Mesendoderm (in vitro differentiated cells): ENCODE data around the gene EPM2A.

ENCODE experiments used
- DNase-seq: peaks from one replicate; pipeline ENCODE4 v3.0.0; 2013
- H2AK5ac ChIP-seq: 2 replicates; pipeline ENCODE4 v1.6.1; 2013; ENCODE audit warnings: low read length, inconsistent platforms
- H2BK120ac ChIP-seq: 2 replicates; pipeline ENCODE4 v1.6.1; 2013; ENCODE audit warnings: low read depth, mild to moderate bottlenecking, low read length, moderate library complexity, mixed read lengths
- H2BK15ac ChIP-seq: replicated peaks from 2 replicates; pipeline ENCODE4 v1.6.1; 2013; ENCODE audit warnings: low read depth, mild to moderate bottlenecking, moderate library complexity
- H2BK5ac ChIP-seq: 2 replicates; pipeline ENCODE4 v1.6.1; 2013; ENCODE audit warnings: low read length, inconsistent platforms
- H3K18ac ChIP-seq: 2 replicates; pipeline ENCODE4 v1.6.1; 2013; ENCODE audit warnings: mild to moderate bottlenecking, low read length, mixed read lengths
- H3K23ac ChIP-seq: one replicate; pipeline ENCODE4 v1.6.1; 2013; ENCODE audit warnings: low read length
- H3K27ac ChIP-seq: 2 replicates; pipeline ENCODE4 v1.5.1; 2013; ENCODE audit warnings: low read depth, mild to moderate bottlenecking, inconsistent platforms, low read length, moderate library complexity
- H3K27me3 ChIP-seq: 2 replicates; pipeline ENCODE4 v1.6.1; 2013; ENCODE audit warnings: low read length, control low read depth, mild to moderate bottlenecking, inconsistent platforms; ENCODE audit not compliant: insufficient read depth, poor library complexity
- H3K36me3 ChIP-seq: 2 replicates; pipeline ENCODE4 v1.6.1; 2013; ENCODE audit warnings: low read length, inconsistent platforms; ENCODE audit not compliant: control insufficient read depth, insufficient read depth
- H3K4ac ChIP-seq: one replicate; pipeline ENCODE4 v1.6.1; 2013; ENCODE audit warnings: low read depth, mild to moderate bottlenecking, low read length, moderate library complexity
- H3K4me1 ChIP-seq: 2 replicates; pipeline ENCODE4 v1.6.1; 2013; ENCODE audit warnings: low read depth, low read length, inconsistent platforms; ENCODE audit not compliant: control insufficient read depth
- H3K4me2 ChIP-seq: 2 replicates; pipeline ENCODE4 v1.6.1; 2013; ENCODE audit warnings: low read length
- H3K4me3 ChIP-seq: 2 replicates; pipeline ENCODE4 v1.5.1; 2013; ENCODE audit warnings: mild to moderate bottlenecking, low read length
- H3K56ac ChIP-seq: one replicate; pipeline ENCODE4 v1.6.1; 2013; ENCODE audit warnings: low read length
- H3K79me1 ChIP-seq: 2 replicates; pipeline ENCODE4 v1.6.1; 2013; ENCODE audit warnings: low read length, inconsistent platforms
- H3K79me2 ChIP-seq: 2 replicates; pipeline ENCODE4 v1.6.1; 2013; ENCODE audit warnings: mild to moderate bottlenecking, low read length; ENCODE audit not compliant: control insufficient read depth, insufficient read depth
- H3K9ac ChIP-seq: 2 replicates; pipeline ENCODE4 v1.6.1; 2013; ENCODE audit warnings: low read length, inconsistent platforms
- H4K5ac ChIP-seq: one replicate; pipeline ENCODE4 v1.6.1; 2013; ENCODE audit warnings: low read length
- H4K8ac ChIP-seq: one replicate; pipeline ENCODE4 v1.6.1; 2013; ENCODE audit warnings: low read depth, mild to moderate bottlenecking, control low read depth, low read length, moderate library complexity
- WGBS: extraction: QIAGEN DNeasy Blood & Tissue Kit; methylation state at CpG from one replicate; pipeline ENCODE4 v1.1.7; 2013; ENCODE audit warnings: low lambda C conversion rate, missing lambda C conversion rate; ENCODE audit not compliant: insufficient coverage; ENCODE audit errors: extremely low coverage; 5-methylcytosine and 5-hydroxymethylcytosine counted together

EPM2A gene

DNA sequence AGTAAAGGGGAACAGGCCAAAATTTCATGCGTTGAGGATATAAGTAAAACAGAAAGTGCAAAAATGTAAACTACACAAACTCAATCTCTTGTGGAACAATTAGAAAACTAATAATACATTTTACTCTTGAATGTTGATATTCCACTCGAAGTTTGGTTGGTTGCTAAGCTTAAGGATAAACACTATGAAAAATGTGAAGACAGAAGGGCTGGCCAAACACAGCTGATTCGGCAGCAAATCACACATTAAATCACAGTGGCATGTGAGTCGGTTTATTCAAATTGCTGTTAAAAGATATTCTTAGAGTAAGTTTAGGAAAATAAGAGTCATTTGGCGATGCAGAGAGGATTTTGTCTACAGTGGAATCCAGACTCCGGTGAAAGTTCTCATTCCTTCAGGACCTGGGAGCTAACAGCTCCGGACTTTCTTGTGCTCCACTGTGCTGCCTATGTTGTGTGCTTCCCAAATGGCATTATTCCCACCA is 1.4 kb upstream of the EPM2A start:
- Histone ChIP-seq H3K27me3 (no peaks in the 10 kb centered on the region), H4K8ac (no peak overlapping the region), H3K23ac (no peak overlapping the region), H3K4ac (no peak overlapping the region), H3K36me3 (no peaks in the 10 kb centered on the region), H3K79me1 (no peaks in the 10 kb centered on the region), H3K27ac (no peak overlapping the region), H2BK15ac (no peak overlapping the region), H3K4me1 (no peaks in the 10 kb centered on the region), H3K18ac (no peak overlapping the region), H4K5ac (no peak overlapping the region), H2BK120ac (no peak overlapping the region), H2AK5ac (no peak overlapping the region), H3K4me3 (no peak overlapping the region), H3K79me2 (no peaks in the 10 kb centered on the region), H3K4me2 (no peak overlapping the region), H3K56ac (no peak overlapping the region), H3K9ac (no peak overlapping the region), H2BK5ac (no peak overlapping the region)
- DNase-seq: no peak
- no CpG with 5 or more reads among the region's 7 CpGs for WGBS

DNA sequence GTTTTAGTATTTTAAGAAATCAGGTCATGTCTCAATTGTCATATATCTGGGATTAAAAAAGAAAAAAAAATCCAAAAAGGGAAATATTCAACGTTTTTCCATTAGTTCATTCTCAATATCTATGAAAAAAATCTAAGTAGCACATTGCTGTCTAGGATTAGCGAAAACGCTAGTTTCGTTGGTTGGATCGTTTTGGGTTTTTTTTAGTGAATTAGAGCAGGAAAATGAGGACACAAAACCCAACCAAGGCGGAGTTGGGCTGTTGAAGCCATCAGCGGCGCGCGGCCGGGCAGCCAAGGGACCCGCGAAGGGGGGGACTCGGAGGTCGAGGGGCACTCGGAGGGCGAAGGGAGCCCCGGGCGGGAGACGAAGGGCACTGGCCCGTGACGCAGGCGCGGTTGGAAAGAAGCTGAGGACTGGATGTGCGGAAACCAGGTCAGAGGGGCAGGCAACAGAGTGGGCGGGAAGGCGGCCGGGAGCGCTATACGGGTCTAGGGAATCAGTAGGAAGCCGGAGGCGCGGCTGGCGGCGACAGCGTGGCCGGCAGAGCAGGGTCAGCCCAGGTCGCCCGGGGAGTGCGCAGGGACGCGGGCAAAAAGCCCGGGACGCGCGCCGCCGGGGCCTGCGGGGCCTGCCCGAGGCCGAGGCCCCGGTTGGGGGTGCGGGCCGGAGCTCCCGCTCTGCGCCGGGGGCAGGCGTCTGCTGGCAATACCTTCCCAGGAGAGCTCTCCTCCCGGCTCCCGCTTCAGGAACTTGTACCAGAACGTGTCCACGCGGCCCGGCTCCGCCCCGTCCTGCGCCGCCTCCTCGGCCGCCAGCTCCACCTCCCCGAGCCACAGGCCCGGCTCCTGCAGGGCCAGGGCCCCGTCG is 599 bp downstream of the EPM2A start:
- Histone ChIP-seq H3K4me3 (peak overlapping the region; percentile 50), H3K79me1 (no peaks in the 10 kb centered on the region), H3K23ac (no peak overlapping the region), H2BK15ac (no peak overlapping the region), H3K36me3 (no peaks in the 10 kb centered on the region), H2BK5ac (no peak overlapping the region), H3K4ac (peak overlapping the region; percentile 77), H3K79me2 (no peaks in the 10 kb centered on the region), H3K4me2 (peak overlapping the region; percentile 37), H3K9ac (peak overlapping the region; percentile 87), H3K18ac (peak overlapping the region; percentile 98), H3K27ac (peak overlapping the region; percentile 99), H3K56ac (peak overlapping the region; percentile 89), H4K8ac (no peak overlapping the region), H2BK120ac (no peak overlapping the region), H4K5ac (no peak overlapping the region), H3K4me1 (no peaks in the 10 kb centered on the region), H3K27me3 (no peaks in the 10 kb centered on the region), H2AK5ac (no peak overlapping the region)
- no CpG with 5 or more reads among the region's 74 CpGs for WGBS
- peak; percentile 96 for DNase-seq

DNA sequence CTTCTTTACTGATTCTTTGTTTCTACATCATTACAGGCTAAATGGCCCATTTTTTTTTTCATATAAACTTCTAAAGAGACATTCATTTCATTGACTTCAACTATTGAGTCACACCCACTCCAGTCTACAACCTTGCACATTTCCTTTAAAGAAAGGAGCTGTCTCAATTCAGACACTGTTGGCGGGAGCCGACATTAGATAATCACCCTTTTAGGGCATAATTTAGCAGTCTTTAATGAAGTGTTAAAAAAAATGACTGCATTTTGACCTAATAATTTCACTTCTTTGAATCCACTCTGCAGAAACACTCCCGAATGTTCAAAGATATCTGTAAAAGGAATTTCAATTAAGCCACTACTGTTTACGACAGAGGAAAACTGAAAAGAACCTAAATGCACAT is 1.5 kb downstream of the EPM2A start:
- Histone ChIP-seq H4K8ac (no peak overlapping the region), H2BK5ac (no peak overlapping the region), H3K79me2 (no peaks in the 10 kb centered on the region), H3K79me1 (no peaks in the 10 kb centered on the region), H4K5ac (no peak overlapping the region), H3K27me3 (no peaks in the 10 kb centered on the region), H3K9ac (no peak overlapping the region), H3K4me1 (no peaks in the 10 kb centered on the region), H2BK15ac (no peak overlapping the region), H3K36me3 (no peaks in the 10 kb centered on the region), H3K27ac (no peak overlapping the region), H3K4me2 (no peak overlapping the region), H3K23ac (no peak overlapping the region), H2BK120ac (no peak overlapping the region), H3K4me3 (no peak overlapping the region), H3K56ac (no peak overlapping the region), H3K18ac (no peak overlapping the region), H3K4ac (no peak overlapping the region), H2AK5ac (no peak overlapping the region)
- no peak for DNase-seq
- no CpG with 5 or more reads among the region's 4 CpGs for WGBS

DNA sequence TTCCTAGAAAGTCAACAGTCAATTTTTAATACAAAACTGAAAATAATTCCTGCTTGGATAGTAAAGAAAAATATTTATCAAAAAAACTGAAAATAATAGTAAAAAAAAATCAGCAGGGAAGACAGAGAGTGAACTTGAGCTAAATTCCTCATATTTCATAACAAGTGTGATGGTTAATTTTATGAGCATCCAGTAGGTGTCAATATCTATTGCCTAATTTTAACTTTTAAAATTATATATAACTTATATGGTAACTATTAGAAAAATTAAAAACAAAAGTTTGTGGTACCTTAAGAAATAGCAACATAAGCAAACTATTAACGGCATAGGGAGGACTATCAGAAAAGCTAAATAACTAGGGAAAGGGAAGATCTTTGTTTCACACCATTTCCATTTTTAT is 2.1 kb downstream of the EPM2A start:
- Histone ChIP-seq H3K79me1 (no peaks in the 10 kb centered on the region), H3K36me3 (no peaks in the 10 kb centered on the region), H3K79me2 (no peaks in the 10 kb centered on the region), H3K4me2 (no peak overlapping the region), H3K4ac (no peak overlapping the region), H3K27me3 (no peaks in the 10 kb centered on the region), H2BK120ac (no peak overlapping the region), H3K9ac (no peak overlapping the region), H3K4me1 (no peaks in the 10 kb centered on the region), H4K8ac (no peak overlapping the region), H3K18ac (no peak overlapping the region), H2BK5ac (no peak overlapping the region), H3K56ac (no peak overlapping the region), H2BK15ac (no peak overlapping the region), H4K5ac (no peak overlapping the region), H3K4me3 (no peak overlapping the region), H3K23ac (no peak overlapping the region), H3K27ac (no peak overlapping the region), H2AK5ac (no peak overlapping the region)
- DNase-seq: no peak
- whole genome bisulfite sequencing: no CpG with 5 or more reads among the region's 1 CpG

DNA sequence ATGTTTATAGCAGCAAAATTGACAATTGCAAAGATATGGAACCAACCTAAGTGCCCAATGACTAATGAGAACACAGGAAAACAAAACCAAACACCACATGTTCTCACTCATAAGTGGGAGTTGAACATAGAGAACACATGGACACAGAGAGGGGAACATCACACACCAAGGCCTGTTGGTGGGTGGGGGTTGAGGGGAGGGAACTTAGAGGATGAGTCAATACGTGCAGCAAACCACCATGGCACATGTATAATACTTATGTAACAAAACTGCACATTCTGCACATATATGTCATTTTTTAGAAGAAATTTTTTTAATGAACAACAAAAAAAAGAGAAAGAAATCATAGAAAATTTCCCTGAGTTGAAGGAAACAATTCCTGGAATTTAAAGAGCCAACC is 3.9 kb downstream of the EPM2A start:
- H3K4me1 ChIP-seq: no peaks in the 10 kb centered on the region
- no peak overlapping the region for H3K18ac ChIP-seq
- no peak overlapping the region for H4K8ac ChIP-seq
- H3K23ac ChIP-seq: no peak overlapping the region
- H2BK5ac ChIP-seq: no peak overlapping the region
- H4K5ac ChIP-seq: no peak overlapping the region
- H3K79me1 ChIP-seq: no peaks in the 10 kb centered on the region
- WGBS: no CpG with 5 or more reads among the region's 1 CpG
- no peaks in the 10 kb centered on the region for H3K27me3 ChIP-seq
- no peak overlapping the region for H3K4me3 ChIP-seq
- H3K4me2 ChIP-seq: no peak overlapping the region
- DNase-seq: no peak
- no peak overlapping the region for H3K27ac ChIP-seq
- no peaks in the 10 kb centered on the region for H3K79me2 ChIP-seq
- H2BK15ac ChIP-seq: no peak overlapping the region
- H3K36me3 ChIP-seq: no peaks in the 10 kb centered on the region
- H2BK120ac ChIP-seq: no peak overlapping the region
- H3K4ac ChIP-seq: no peak overlapping the region
- no peak overlapping the region for H3K9ac ChIP-seq
- H2AK5ac ChIP-seq: no peak overlapping the region
- H3K56ac ChIP-seq: no peak overlapping the region
